GM18507 (cell line): Measurements from ENCODE around the gene HOXD8.

Experiments
- DNase-seq: peaks from one replicate; pipeline ENCODE4 v3.0.0; 2011; ENCODE audit warnings: low read depth; ENCODE audit not compliant: insufficient read length; ENCODE audit errors: extremely low spot score
- FAIRE-seq: peaks from 2 replicates; lab custom pipeline; 2011; peaks lifted over from hg19 to GRCh38; lab: Jason Lieb, UNC

The HOXD8 gene

GRCh38 chr2:176101216-176101830 is 28.2 kb upstream of the HOXD8 start:
- no peak for FAIRE-seq
- DNase-seq, result no peak

GRCh38 chr2:176101842-176102241 is 27.7 kb upstream of the HOXD8 start:
- DNase-seq (no peak), FAIRE-seq (no peak)

- FAIRE-seq (no peak), DNase-seq (no peak)
Observed at GRCh38 chr2:176102309-176102866, 27.1 kb upstream of the HOXD8 start.

GRCh38 chr2:176103194-176103593 is 26.3 kb upstream of the HOXD8 start:
- FAIRE-seq, result no peak
- no peak for DNase-seq

- FAIRE-seq, result no peak
- no peak for DNase-seq
Observed at GRCh38 chr2:176103742-176104315, 25.7 kb upstream of the HOXD8 start.

GRCh38 chr2:176104316-176105077 is 25.0 kb upstream of the HOXD8 start:
- FAIRE-seq, result no peak

GRCh38 chr2:176105078-176105729 is 24.3 kb upstream of the HOXD8 start:
- DNase-seq (no peak), FAIRE-seq (no peak)

More at GRCh38 chr2:176104316-176105077, 25.0 kb upstream of the HOXD8 start:
- no peak for DNase-seq

GRCh38 chr2:176105730-176106580 is 23.6 kb upstream of the HOXD8 start:
- DNase-seq, result no peak
- no peak for FAIRE-seq

- FAIRE-seq (no peak), DNase-seq (no peak)
Observed at GRCh38 chr2:176106581-176107539, 22.6 kb upstream of the HOXD8 start, which contains the start of gene HOXD11. TSS of gene HOXD11 (plus strand) at chr2:176107280. CDS start at chr2:176107356, 76 bp downstream.

- DNase-seq (no peak), FAIRE-seq (no peak)
Observed at GRCh38 chr2:176107731-176108181, 21.7 kb upstream of the HOXD8 start.

- FAIRE-seq (no peak), DNase-seq (no peak)
Observed at GRCh38 chr2:176109192-176109901, 20.2 kb upstream of the HOXD8 start.

GRCh38 chr2:176109946-176110345 is 19.6 kb upstream of the HOXD8 start:
- DNase-seq, result no peak
- FAIRE-seq, result no peak

- no peak for FAIRE-seq
- no peak for DNase-seq
Observed at GRCh38 chr2:176110415-176111308, 18.8 kb upstream of the HOXD8 start.

GRCh38 chr2:176111309-176111663 is 18.2 kb upstream of the HOXD8 start:
- DNase-seq (no peak), FAIRE-seq (peak; percentile 50)

- FAIRE-seq, result no peak
- no peak for DNase-seq
Observed at GRCh38 chr2:176111846-176112374, 17.6 kb upstream of the HOXD8 start.
